Measurements from ENCODE around the gene HECTD1.
"Not testable (repeated sequence)": the region's sequence is repeated elsewhere in the genome, so short reads cannot be mapped to it uniquely, and the experiment has no call there.

The HECTD1 gene

GRCh38 chr14:31196839-31197492 lies 10.6 kb downstream of the HECTD1 start:
- no peak for DNase-seq (ENCODE audit: low read depth in 2 of 3, low spot score in 2 of 3)

- DNase-seq (ENCODE audit: low read depth in 2 of 3, low spot score in 2 of 3) = no peak
These were observed 12.9 kb downstream of the HECTD1 start for GRCh38 chr14:31194661-31195060.

- no peak for DNase-seq (ENCODE audit: low read depth in 2 of 3, low spot score in 2 of 3)
These were observed 13.5 kb downstream of the HECTD1 start for GRCh38 chr14:31194095-31194494.

GRCh38 chr14:31192544-31192943 lies 15.0 kb downstream of the HECTD1 start:
- not testable (repeated sequence) for DNase-seq (ENCODE audit: low read depth in 2 of 3, low spot score in 2 of 3)

- DNase-seq (ENCODE audit: low read depth in 2 of 3, low spot score in 2 of 3) = no peak
These were observed 16.8 kb downstream of the HECTD1 start for GRCh38 chr14:31190717-31191263.

- DNase-seq (ENCODE audit: low read depth in 2 of 3, low spot score in 2 of 3) = no peak
These were observed 17.4 kb downstream of the HECTD1 start for GRCh38 chr14:31190219-31190603.

GRCh38 chr14:31189346-31190218 lies 18.0 kb downstream of the HECTD1 start:
- no peak for DNase-seq (ENCODE audit: low read depth in 2 of 3, low spot score in 2 of 3)

- DNase-seq (ENCODE audit: low read depth in 2 of 3, low spot score in 2 of 3) = no peak
These were observed 18.8 kb downstream of the HECTD1 start for GRCh38 chr14:31188744-31189143.

- not testable (repeated sequence) for DNase-seq (ENCODE audit: low read depth in 2 of 3, low spot score in 2 of 3)
These were observed 25.6 kb downstream of the HECTD1 start for GRCh38 chr14:31182016-31182415.

GRCh38 chr14:31181271-31181670 lies 26.3 kb downstream of the HECTD1 start:
- no peak for DNase-seq (ENCODE audit: low read depth in 2 of 3, low spot score in 2 of 3)

GRCh38 chr14:31180299-31181051 lies 27.1 kb downstream of the HECTD1 start:
- no peak for DNase-seq (ENCODE audit: low read depth in 2 of 3, low spot score in 2 of 3)

GRCh38 chr14:31174433-31174832 lies 33.2 kb downstream of the HECTD1 start:
- DNase-seq (ENCODE audit: low read depth in 2 of 3, low spot score in 2 of 3) = no peak

GRCh38 chr14:31173120-31173837 lies 34.3 kb downstream of the HECTD1 start:
- DNase-seq (ENCODE audit: low read depth in 2 of 3, low spot score in 2 of 3) = no peak

- no peak for DNase-seq (ENCODE audit: low read depth in 2 of 3, low spot score in 2 of 3)
These were observed 35.5 kb downstream of the HECTD1 start for GRCh38 chr14:31172084-31172483.

GRCh38 chr14:31170411-31170810 lies 37.2 kb downstream of the HECTD1 start:
- DNase-seq (ENCODE audit: low read depth in 2 of 3, low spot score in 2 of 3) = no peak

- DNase-seq (ENCODE audit: low read depth in 2 of 3, low spot score in 2 of 3) = no peak
These were observed 37.7 kb downstream of the HECTD1 start for GRCh38 chr14:31169877-31170276.

GRCh38 chr14:31167032-31167431 lies 40.6 kb downstream of the HECTD1 start:
- no peak for DNase-seq (ENCODE audit: low read depth in 2 of 3, low spot score in 2 of 3)

- DNase-seq (ENCODE audit: low read depth in 2 of 3, low spot score in 2 of 3) = no peak
These were observed 41.4 kb downstream of the HECTD1 start for GRCh38 chr14:31166271-31166561.

GRCh38 chr14:31164115-31164514 lies 43.5 kb downstream of the HECTD1 start:
- DNase-seq (ENCODE audit: low read depth in 2 of 3, low spot score in 2 of 3) = no peak

- no peak for DNase-seq (ENCODE audit: low read depth in 2 of 3, low spot score in 2 of 3)
These were observed 44.5 kb downstream of the HECTD1 start for GRCh38 chr14:31162910-31163649.
